NCI-H1417 (cell line): ENCODE measurements around the gene TFCP2.
A peak's percentile ranks its signal among the peaks of the same experiment; 100 is the strongest.
"Not testable (repeated sequence)": the region's sequence is repeated elsewhere in the genome, so short reads cannot be mapped to it uniquely, and the experiment has no call there.

Experiments used
- DNase-seq, 3 experiments: peaks; one replicate each; lab custom pipeline; 2025; lab: John Stamatoyannopoulos, UW

Gene TFCP2, protein sequence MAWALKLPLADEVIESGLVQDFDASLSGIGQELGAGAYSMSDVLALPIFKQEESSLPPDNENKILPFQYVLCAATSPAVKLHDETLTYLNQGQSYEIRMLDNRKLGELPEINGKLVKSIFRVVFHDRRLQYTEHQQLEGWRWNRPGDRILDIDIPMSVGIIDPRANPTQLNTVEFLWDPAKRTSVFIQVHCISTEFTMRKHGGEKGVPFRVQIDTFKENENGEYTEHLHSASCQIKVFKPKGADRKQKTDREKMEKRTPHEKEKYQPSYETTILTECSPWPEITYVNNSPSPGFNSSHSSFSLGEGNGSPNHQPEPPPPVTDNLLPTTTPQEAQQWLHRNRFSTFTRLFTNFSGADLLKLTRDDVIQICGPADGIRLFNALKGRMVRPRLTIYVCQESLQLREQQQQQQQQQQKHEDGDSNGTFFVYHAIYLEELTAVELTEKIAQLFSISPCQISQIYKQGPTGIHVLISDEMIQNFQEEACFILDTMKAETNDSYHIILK

DNA sequence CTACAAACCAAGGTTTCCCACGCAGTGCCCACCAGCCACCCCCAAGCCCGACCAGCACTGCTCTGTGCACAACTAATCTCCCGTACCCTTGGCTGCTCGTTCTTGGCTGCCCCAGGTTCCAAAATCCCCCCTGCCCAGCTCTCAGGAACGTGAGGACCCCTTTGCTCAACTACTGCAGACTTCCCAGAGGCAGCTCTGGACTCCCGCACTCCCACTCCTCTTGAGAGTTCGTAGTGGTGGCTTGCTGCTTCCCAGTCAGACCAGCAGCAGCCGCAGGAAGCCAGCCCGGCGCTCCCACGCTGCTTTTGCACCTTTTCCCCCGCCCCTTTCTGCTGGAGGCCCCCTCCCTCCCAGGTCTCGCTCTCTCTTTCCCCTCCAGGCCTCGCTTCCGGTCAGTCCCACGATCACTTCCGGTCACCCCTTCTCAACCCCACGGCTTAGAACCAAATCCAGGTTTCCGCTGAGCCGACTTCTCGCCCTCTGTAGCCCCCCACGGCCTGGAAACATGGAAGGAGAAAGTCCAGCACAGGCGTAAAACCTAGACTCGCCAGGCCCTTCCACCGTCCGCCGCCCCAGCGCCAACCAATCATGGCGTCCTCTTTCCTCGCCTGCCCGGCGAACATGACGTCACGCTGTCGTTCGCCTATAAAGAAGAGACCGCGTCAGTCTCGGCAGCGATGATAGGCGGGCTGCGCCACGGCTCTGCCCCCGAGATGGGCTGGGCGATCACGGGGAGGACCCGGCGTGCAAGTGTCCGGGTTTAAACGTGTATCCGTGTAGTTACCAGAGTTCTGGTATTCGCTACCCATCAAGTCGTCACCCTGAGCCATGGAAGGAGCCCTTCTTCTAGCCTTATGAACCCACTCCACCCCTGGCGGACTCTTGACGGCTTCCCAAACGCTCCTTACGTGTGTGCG lies at the start of gene TFCP2:
TSS of gene TFCP2 (minus strand) at position 621 of the 917 bp plus-strand sequence. CDS start 713 bp downstream, outside the sequence.
- peak; percentile 96 to 99 (median 99) for DNase-seq

DNA sequence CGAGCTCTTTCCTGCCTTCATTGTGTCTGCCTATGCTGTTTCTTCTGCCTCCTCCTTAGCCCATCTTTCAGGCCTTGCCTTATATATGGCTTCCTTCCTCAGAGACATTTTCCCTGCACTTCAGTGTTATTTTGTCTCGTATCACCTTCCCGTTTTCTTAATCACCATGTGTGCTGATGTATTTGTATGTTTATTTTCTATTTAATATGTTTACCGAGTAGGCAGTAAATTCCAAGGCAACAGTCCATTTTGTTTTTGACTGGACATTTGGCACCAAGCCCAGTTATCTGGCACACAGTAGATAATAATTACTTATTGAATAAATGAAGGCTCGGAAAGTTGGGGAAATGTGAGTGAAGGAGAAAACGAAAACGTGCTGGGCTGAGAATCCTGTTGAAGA lies 49.5 kb upstream of the TFCP2 start:
- DNase-seq: peak in 2 of 3 experiments; percentile 46 to 84

DNA sequence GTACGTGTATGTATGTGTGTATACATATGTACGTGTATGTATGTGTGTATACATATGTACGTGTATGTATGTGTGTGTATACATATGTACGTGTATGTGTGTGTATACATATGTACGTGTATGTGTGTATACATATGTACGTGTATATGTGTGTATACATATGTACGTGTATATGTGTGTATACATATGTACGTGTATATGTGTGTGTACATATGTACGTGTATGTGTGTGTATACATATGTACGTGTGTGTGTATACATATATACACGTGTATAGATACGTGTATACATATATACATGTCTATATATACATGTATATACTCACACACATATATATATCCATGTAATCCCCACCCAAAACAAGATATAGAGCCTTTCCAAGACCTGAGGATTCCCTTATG lies 46.9 kb upstream of the TFCP2 start:
- DNase-seq: not testable (repeated sequence)

DNA sequence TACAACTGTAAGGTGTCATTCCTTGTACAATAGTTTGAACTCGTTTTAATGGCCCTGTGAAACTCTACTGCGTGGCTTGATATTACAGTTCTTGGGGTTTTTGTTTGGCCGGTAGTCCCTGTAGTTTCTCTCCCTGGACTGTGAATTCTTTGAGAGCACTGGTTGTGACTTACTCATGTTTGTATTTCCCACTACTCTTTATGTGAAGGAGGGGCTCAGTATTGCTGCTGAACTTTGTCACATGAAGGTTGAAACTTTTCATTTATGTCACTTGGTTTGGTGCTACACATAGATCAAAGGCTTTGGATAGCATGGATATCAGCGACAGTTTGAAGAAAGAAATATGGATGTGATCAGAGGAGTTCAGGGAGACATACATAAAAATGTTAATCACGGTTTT lies 46.4 kb upstream of the TFCP2 start:
- no peak for DNase-seq

DNA sequence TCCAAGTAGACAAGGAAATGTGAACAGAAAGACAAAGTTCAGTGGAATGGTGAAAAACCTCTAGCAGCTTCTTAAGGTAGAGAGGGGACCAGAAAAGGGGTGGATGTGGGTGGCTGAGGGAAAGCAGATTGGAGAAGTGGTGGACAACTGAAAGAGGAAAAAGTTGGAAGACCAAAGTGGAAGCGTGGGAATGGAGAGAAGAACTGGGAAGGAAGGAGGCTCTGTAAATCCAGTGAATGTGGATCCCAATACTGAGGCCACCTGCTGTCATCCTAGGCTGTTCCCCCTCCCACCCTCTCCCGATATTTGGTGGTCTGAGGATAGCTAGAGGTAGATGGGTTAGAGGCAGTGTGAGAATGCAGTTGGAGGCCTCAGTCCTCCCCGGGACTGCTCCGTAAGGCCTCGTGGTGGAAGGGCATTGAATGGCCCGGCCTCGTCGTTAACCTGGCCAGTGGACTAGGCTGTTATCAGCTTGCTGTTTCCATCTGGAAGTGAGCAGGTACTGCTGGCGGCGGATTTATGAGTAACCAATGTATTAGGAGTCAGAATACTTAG lies 45.7 kb upstream of the TFCP2 start:
- no peak for DNase-seq

DNA sequence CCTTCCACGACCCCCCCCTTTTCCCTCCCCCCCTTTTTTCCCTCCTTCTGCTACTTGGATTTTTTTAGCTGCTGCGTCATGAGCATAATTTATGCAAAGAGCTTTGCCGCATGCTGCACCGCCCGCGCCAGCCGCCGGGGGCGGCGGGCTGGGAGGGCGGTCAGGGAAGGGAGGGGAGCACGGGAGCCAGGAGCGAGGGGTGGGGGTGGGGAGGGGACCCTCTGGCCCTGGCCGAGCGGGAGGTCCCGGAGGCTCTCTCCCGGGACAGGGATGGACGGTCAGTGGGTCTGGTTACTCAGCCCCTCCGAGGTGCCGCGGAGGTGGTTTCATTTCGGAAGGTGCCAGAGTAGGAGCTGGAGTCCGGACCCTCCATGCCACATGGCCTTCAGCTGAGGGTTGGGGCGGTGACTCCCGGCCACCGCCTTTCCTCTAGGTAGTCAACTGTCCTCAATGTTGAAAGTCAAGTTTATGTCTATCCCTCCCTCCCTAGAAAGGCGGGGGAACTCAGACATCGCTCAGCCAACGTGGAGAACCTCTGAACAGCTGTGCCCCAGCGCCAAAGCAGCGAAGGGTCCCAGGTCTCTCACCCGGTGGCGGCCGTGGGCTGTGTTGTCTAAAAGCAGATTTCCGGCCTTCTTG lies 45.2 kb upstream of the TFCP2 start, which contains the start of gene POU6F1:
TSS of gene POU6F1 (minus strand) at position 95 of the 639 bp plus-strand sequence. CDS start 11,226 bp downstream, outside the sequence.
- DNase-seq: peak; percentile 78 to 83 (median 81)

DNA sequence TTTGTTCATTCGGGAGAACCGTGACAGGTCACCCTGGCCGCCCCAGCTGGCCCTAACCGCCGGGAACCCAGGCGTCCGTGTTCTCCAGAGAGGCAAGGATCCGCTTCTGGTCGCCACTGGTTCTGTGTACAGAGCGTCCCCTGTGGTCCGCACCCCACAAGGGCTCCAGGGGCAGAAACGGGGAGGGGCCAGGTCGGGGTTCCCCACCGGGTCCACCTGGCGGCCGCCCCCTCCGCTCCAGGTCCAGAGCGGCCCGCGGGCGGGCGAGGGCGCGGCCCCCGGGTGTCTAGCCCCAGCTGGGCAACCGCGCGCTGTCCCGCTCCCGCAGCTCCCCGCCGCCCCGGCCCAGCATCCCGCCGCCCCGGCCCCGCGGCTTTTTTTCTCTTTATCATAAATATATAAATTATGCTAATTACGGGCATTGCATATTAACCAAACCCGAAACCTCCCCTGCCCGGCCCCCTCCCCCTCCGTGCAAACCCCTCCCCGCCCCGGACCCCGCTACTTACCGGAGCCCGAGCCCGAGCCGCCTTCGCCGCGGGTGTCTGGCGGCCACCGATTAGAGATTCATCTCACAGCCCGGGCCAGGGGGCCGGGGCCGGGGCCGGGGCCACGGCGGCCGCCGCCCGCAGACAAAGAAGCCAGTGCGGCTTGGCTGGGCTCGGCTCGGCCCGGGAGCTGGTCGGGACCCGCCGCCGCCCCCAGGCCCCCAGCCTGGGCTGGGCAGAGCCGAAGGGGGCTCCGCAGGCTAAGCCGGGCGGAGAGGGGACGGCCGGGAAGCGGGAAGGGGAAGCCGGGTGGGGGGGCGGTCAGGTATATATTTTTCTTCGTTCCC lies 44.4 kb upstream of the TFCP2 start:
- peak; percentile 30 to 81 (median 68) for DNase-seq

DNA sequence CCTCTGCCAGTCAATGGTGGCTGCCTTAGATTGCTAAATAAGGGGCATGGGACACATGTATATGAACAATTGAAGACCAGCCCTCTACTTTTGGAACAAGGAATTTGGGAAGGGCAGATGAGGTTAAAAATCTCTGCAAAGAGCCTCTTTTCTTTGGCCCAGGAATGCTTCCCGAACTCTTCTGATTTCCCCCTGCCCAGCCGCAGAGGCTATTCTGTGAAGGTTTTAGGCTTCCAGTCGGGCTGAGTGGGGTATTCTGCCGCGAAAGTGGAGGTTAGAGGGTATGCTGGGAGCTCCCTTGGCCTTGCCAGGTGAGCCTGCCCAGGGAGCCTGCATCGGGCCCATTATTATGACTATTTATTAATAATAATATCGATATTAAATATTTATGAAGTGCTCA lies 43.7 kb upstream of the TFCP2 start:
- DNase-seq: no peak

DNA sequence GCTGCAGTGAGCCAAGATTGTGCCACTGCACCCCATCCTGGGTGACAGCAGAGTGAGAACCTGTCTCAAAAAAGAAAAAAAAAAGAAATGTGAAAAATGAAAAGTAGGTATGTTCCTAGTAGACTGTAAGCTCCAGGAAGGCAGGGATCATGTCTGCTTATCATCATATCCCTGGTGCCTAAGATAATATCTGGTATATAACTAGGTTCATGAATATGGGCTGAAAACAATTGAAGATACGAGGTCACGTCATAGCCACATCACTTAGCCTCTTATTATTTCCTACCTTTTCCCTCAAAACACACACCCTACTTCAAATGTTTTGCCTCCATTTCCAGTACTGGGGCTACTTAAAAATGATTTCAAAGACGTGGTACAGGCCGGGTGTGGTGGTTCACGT lies 42.0 kb upstream of the TFCP2 start:
- DNase-seq: no peak

DNA sequence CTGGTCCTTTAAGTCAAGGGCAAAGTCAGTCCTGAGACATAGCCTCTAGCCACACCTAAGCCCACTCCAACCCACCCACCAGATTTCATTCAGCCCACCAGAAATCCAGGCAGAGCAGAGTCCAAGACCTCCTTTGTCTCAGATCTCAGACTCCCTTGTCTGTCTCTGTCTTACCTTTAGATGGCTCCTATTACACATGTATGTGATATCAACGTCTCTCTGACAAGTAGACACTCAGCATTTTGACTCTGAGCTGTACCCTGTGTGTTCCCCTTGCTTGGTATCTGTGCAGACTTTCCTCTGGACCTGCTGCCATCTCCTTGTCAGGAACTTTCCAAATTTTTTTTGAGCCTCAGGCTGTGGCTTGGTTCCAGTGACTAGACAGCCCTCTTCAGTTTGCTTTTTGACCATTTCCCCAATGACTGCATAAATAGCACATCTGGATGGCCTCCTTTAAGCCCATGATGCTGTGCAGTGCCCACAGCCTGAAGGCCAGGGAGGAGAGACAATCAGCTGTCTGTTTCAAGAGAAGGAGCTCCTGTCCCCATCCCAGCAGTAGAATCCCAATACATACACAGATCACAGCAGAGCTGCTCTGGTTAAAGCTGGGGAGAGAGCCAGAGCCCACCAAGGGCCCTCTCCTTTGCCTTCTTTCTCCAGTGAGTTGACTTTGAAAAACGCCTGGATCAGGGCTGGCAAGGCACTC lies 37.9 kb upstream of the TFCP2 start:
- DNase-seq: no peak

DNA sequence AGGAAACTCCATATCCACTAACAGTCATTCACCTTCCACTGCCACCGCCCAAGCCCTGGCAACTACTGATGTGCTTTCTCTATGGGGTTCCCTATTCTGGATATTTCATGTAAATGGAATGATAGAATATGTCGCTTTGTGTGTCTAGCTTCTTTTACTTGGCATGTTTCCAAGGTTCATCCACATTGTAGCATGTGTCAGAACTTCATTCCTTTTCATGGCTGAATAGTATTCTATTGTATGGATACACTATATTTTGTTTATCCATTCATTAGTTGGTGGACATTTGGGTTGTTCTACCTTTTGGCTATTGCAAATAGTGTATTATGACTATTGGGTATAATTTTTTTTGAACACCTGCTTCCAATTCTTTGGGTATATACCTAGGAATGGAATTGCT lies 36.3 kb upstream of the TFCP2 start:
- DNase-seq: no peak

DNA sequence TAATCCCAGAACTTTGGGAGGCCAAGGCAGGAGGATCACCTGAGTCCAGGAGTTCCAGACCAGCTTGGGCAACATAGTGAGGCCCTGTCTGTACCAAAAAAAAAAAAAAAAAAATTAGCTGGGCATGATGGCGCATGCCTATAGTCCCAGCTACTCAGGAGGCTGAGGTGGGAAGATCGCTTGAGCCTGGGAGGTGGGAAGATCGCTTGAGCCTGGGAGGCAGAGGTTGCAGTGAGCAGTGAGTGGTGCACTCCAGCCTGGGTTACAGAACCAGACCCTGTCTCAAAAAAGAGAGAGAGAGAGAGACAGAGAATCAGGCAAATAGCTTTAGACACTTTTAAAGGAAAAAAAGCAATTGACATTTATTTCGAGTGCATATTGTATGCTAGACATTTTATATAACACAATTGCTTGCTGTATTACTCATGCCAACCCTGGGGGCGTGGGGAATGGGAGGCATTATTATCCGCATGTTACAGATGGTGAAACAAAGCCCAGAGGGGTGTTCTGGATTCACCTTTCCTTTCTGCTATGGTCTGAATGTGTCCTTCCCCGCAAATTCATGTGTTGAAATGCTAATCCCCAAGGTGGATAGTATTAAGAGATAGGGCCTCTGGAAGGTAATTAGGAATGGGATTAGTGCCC lies 35.2 kb upstream of the TFCP2 start:
- no peak for DNase-seq

DNA sequence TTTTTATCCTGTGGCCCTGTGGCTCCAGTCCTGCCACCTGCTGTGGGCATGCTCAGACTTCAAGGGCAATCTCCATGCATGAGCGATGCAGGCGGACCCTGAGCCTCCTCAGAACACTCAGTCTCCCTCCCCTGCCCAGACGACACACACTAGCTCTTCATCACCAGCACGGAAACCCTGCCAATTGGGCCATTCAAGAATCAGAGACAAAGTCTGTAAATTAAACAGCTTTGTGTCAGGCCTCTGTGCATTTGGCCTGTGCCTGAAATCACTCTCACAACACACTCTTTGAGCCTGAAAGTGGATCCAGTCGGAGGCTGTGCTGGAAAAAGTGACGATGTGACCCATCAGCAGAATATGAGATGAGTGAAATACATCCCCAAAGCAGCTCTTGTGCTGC lies 32.4 kb upstream of the TFCP2 start:
- DNase-seq: no peak

DNA sequence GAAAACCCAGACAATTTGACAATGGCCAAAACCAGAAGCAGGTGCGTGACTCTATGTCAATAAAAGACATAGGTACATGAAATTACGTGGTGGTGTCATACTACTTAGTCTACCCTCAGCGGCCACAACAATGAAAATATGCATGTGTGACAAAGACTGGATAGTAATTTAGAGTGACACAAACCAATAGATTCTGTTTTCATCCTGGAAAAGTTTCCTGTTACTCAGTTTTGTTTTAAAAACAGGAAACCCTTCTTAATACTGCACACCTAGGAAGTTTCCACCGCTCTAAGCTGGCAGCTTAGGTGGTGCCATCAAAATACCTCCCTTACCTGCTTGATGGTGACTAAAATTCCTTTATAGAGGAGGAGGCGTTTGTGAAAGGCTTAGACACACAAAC lies 29.8 kb upstream of the TFCP2 start:
- DNase-seq: peak in 1 of 3 experiments; percentile 8

DNA sequence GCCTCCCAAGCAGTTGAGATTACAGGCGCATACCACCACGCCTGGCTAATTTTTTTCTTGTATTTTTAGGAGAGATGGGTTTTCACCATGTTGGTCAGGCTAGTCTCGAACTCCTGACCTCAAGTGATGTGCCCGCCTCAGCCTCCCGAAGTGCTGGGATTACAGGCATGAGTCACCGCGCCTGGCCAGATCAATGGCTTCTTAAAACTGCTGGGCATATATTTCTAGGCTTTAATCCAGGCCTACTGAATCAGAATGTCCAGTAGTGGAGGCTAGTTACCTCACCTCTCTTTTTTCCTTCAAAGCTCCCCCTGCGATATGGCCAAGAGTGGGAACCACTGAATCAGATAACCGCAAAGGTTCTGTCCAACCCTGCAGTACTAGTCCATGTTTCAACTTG lies 27.9 kb upstream of the TFCP2 start:
- no peak for DNase-seq

DNA sequence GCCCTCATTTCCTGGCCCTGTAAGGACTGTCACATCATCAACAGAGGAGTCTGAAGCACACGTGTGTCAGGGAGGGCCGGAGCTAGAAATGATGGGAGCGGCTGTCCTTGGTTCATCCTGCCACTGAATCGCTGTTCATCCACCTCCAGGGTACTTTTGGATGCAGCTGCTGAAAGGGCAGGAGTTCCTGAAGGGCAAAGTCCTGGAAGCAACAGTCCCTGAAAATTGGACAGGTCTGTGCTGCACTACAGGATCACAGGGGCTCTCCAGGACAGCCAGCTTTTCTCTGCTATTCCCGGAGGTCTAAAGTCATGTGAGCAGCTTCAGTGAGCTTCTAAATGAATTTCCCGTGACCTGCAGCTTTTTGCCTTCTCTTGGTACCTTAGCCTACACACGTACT lies 27.2 kb upstream of the TFCP2 start:
- no peak for DNase-seq

DNA sequence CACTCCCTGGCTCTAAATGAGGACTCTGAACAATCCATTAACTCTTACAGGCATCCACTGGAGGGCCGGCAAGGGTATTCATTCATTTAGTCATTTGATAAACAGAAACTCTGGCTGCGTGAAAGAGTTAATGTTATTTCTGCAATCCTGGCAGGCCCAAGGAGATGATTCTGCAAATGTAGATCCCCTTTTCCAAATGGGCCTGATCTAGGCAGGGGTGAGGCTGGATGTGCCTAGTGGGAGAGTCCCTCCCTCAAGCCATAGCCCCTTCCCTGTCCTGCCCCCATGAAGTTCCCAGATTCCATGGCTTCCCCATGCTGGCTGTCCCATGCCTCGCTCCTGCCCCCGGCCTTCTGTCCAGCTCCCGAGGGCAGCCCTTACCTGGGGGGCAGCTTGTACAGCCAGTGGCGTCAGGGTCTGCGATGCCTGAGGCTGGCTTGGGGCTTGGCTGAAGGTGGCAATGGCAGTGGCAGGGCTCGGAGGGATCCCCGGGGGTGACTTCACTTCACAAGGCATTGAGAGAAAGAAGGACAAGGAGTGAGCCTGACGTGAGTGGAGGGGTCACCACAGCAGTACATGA lies 26.5 kb upstream of the TFCP2 start:
- DNase-seq: no peak

DNA sequence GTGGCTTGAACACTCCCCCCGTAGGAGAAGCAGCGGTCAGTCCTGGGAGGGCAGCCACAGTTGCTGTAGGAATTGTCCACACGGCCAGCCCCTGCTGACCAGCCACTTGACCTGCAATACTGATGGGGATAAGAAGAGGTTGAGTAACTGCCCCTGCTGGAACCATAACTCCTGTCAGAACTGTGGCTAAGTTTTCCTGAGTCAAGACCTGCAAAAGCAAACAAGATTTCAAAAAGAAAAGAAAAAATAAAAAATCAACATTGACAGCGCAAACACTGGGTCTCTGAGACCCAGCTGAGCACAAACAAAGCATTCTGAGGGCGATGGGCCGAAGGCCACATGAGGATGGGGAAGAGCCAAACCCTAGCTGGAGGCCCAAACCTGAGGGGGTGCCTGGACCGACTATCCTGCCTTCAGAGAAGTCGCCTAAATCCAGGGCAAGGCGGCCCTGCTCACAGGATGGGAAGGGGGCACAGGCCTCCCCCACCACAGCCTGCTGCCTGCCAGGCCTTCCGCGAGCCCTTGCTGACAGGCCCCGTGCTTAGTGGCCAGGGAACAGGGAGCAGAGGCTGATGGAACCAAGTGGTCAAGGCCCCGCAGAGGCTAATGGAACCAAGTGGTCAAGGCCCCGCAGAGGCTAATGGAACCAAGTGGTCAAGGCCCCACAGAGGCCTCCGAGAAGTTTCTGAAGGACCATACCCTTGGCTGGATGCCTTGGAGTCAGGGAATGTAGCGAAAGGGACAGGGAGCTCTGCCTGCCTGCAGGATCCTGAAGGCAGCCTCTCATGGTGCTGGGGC lies 25.8 kb upstream of the TFCP2 start:
- DNase-seq: no peak
